ENCODE measurements around the gene ADAM12.

DNA sequence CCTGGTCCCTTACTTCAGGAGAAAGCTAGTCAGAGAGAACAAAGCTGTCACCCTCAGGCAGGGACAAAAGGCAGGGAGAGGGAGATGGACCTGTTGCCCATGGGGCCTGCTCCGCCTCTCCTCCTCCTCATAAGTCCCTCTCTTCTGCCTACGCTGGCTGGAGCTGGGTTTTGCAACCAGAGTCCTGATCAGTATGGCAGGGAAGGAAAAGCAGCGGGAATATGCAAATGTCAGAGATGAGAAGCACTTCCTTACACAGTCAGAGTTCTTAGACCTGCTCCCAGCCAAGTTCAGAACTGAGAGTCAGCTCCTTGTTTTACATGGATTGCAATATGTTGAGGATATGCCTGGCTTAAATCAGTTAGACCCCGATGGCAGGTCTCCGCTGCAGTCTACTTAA lies 231.1 kb downstream of the ADAM12 start:
- TF ChIP-seq, protein P1, sequence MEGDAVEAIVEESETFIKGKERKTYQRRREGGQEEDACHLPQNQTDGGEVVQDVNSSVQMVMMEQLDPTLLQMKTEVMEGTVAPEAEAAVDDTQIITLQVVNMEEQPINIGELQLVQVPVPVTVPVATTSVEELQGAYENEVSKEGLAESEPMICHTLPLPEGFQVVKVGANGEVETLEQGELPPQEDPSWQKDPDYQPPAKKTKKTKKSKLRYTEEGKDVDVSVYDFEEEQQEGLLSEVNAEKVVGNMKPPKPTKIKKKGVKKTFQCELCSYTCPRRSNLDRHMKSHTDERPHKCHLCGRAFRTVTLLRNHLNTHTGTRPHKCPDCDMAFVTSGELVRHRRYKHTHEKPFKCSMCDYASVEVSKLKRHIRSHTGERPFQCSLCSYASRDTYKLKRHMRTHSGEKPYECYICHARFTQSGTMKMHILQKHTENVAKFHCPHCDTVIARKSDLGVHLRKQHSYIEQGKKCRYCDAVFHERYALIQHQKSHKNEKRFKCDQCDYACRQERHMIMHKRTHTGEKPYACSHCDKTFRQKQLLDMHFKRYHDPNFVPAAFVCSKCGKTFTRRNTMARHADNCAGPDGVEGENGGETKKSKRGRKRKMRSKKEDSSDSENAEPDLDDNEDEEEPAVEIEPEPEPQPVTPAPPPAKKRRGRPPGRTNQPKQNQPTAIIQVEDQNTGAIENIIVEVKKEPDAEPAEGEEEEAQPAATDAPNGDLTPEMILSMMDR (IDR thresholded peaks at IDR 0.05): no peak
- TF ChIP-seq POLR2A (IDR thresholded peaks at IDR 0.05) (no peak), POLR2AphosphoS5 (IDR thresholded peaks at IDR 0.05) (no peak)

Data from sigmoid colon (tissue), 4 donors.